GM12878 (cell line): ENCODE results near the gene BBS9.

Experiments used
- BHLHE40 ChIP-seq, 2 experiments: fragments of 450-650 bp in 1 of 2; IDR thresholded peaks; 2 replicates each; pipeline ENCODE4 v1.6.1; 2011 to 2017; ENCODE audit warnings: low read depth in 2 of 2, borderline replicate concordance in 1 of 2, improper control_type of control experiment in 1 of 2, low read length in 1 of 2, mild to moderate bottlenecking in 1 of 2
- MXI1 ChIP-seq: fragments of 150-350 bp; IDR thresholded peaks from 2 replicates; pipeline ENCODE4 v1.6.1; 2011; ENCODE audit warnings: low read depth, mild to moderate bottlenecking, inconsistent platforms, low read length, improper control_type of control experiment
- RAD21 ChIP-seq: IDR thresholded peaks from 2 replicates; pipeline ENCODE4 v1.6.1; 2011; ENCODE audit warnings: mild to moderate bottlenecking, low read depth, low read length, moderate library complexity; ENCODE audit not compliant: insufficient read depth
- TCF3 ChIP-seq: IDR thresholded peaks from 2 replicates; pipeline ENCODE4 v1.6.1; 2012; ENCODE audit warnings: low read depth, mild to moderate bottlenecking, low read length, borderline replicate concordance; ENCODE audit not compliant: insufficient read depth
- TCF7 ChIP-seq: IDR thresholded peaks from 2 replicates; pipeline ENCODE4 v1.6.1; 2014; ENCODE audit warnings: antibody characterized with exemption, borderline replicate concordance
- TF ChIP-seq, protein P1 (sequence below), 3 experiments: IDR thresholded peaks in 2 of 3; conservative IDR thresholded peaks in 1 of 3; 2 replicates each; pipeline ENCODE4 v1.5.1; 2011; ENCODE audit warnings: low read depth in 3 of 3, low read length in 3 of 3, mild to moderate bottlenecking in 3 of 3, control low read depth in 2 of 3, moderate library complexity in 2 of 3, inconsistent platforms in 1 of 3, mixed read lengths in 1 of 3; ENCODE audit not compliant: control insufficient read depth in 2 of 3, insufficient read depth in 1 of 3; ENCODE audit errors: extremely low read depth in 1 of 3
- TF ChIP-seq, protein P2 (sequence below): fragments of 450-650 bp; formaldehyde crosslinking; IDR thresholded peaks from 2 replicates; pipeline ENCODE4 v1.4.0; 2020; ENCODE audit warnings: mild to moderate bottlenecking, moderate library complexity

DNA sequence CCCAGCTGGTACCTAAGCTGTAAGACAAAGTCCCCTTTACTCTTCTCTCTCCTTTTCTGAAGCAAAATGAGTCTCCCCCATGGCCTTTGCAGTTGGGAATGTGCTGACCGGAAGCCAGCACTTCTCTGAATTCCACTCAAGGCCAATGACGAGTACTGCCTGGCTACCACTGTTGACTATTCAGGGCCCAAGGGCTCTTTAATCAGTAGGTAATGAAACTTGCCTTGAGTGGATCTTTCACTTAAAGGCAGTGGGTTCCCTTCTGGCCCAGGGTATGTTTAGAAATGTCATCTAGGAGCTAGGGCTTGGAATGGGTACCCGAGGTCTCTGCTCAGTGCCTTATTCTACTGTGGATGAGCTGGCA, 197.1 kb downstream of the BBS9 start:
- TF ChIP-seq, protein P1, sequence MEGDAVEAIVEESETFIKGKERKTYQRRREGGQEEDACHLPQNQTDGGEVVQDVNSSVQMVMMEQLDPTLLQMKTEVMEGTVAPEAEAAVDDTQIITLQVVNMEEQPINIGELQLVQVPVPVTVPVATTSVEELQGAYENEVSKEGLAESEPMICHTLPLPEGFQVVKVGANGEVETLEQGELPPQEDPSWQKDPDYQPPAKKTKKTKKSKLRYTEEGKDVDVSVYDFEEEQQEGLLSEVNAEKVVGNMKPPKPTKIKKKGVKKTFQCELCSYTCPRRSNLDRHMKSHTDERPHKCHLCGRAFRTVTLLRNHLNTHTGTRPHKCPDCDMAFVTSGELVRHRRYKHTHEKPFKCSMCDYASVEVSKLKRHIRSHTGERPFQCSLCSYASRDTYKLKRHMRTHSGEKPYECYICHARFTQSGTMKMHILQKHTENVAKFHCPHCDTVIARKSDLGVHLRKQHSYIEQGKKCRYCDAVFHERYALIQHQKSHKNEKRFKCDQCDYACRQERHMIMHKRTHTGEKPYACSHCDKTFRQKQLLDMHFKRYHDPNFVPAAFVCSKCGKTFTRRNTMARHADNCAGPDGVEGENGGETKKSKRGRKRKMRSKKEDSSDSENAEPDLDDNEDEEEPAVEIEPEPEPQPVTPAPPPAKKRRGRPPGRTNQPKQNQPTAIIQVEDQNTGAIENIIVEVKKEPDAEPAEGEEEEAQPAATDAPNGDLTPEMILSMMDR (IDR thresholded peaks at IDR 0.05 in 2 of 3, conservative IDR thresholded peaks at IDR 0.05 in 1 of 3; ENCODE audit: control insufficient read depth in 2 of 3, extremely low read depth in 1 of 3, insufficient read depth in 1 of 3, low read depth in 3 of 3, low read length in 3 of 3) = no peak
- TF ChIP-seq TCF7 (no peak), MXI1 (no peak), TCF3 (no peak), RAD21 (no peak), BHLHE40 (IDR thresholded peaks at IDR 0.05; ENCODE audit: borderline replicate concordance in 1 of 2, low read depth in 2 of 2, low read length in 1 of 2) (no peak)
- TF ChIP-seq, protein P2, sequence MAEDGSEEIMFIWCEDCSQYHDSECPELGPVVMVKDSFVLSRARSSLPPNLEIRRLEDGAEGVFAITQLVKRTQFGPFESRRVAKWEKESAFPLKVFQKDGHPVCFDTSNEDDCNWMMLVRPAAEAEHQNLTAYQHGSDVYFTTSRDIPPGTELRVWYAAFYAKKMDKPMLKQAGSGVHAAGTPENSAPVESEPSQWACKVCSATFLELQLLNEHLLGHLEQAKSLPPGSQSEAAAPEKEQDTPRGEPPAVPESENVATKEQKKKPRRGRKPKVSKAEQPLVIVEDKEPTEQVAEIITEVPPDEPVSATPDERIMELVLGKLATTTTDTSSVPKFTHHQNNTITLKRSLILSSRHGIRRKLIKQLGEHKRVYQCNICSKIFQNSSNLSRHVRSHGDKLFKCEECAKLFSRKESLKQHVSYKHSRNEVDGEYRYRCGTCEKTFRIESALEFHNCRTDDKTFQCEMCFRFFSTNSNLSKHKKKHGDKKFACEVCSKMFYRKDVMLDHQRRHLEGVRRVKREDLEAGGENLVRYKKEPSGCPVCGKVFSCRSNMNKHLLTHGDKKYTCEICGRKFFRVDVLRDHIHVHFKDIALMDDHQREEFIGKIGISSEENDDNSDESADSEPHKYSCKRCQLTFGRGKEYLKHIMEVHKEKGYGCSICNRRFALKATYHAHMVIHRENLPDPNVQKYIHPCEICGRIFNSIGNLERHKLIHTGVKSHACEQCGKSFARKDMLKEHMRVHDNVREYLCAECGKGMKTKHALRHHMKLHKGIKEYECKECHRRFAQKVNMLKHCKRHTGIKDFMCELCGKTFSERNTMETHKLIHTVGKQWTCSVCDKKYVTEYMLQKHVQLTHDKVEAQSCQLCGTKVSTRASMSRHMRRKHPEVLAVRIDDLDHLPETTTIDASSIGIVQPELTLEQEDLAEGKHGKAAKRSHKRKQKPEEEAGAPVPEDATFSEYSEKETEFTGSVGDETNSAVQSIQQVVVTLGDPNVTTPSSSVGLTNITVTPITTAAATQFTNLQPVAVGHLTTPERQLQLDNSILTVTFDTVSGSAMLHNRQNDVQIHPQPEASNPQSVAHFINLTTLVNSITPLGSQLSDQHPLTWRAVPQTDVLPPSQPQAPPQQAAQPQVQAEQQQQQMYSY (CRISPR knock-in tag) = no peak
